ENCODE results near the gene ZNF879. TPM values are rescaled to one million over a fixed set of nuclear protein-coding genes. Genes with fewer than 3 reads are reported as not detected.
A peak's percentile ranks its signal among the peaks of the same experiment; 100 is the strongest.

ZNF879 gene
- 3.9 TPM for total RNA-seq
- long read RNA-seq, partial matches to known transcripts: 0 of 3 reads
- long read RNA-seq, other reads (novel, unspliced or antisense): 0 of 3 reads

DNA sequence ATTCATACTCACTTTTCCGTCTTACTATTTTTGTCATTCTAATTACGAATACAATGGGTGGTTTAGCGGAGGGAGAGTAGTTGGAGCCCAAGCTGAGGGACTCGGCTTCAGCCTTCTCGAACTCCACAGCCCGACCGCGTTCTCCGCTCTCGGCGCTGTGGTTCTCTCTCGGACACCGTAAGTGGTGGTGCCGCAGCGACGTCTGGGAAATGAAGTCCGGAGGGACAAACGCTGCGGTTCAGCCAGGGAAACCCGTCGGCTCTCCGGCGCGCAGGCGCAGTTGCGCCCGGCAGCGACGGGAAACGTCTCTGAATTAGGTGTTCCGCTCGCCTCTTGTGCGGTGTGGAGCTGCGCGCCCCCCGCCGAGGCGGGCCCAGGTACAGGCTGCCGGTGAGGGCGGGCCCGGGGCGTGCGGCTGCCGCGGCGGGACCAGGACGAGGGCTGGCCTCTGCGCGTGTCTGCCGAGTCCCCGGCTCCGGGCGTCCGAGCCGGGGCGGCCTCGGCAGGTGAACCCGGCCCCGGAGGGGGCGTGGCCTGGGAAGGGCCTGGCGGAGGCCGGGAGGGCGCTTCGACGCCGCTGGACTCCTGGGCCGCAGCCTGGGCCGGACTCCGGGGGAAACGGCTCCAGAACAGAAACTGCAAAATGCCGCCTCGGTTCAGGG, at the start of gene ZNF879:
TSS of gene ZNF879 (plus strand) at position 277 of the 662 bp plus-strand sequence. CDS start 1,201 bp downstream, outside the sequence.
- intact Hi-C loops (cut with DNase I): loop anchor here (1.0 to 5.0 kb wide), 4 partner anchors 37 to 396 kb away; partner anchors contain the start of genes CLK4, ZFP2, ZNF354C and ZNF454
- DNase-seq (ENCODE audit: low spot score): peak; percentile 95

DNA sequence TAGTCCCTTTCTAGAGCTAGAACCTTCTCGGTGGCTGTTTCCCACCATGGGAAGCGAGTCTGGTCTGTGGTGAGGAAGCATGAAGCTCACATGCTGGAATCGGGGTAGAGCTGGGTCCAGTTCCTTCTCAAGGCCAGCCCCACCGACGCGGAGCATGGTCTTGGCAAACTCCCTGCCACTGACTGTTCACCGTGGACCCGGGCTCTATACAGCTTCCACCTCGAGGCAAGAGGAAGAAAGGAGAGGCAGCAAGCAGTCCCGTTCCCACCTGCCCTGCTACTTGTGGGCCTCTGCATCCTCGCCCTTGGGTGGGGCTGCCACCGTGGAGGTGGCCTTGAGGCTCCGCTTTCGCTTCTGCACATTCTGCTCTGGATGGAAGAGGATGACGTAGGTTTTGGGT, 42.2 kb upstream of the ZNF879 start:
- intact Hi-C loops (cut with DNase I): no loop called here
- no peak for DNase-seq (ENCODE audit: low spot score)

DNA sequence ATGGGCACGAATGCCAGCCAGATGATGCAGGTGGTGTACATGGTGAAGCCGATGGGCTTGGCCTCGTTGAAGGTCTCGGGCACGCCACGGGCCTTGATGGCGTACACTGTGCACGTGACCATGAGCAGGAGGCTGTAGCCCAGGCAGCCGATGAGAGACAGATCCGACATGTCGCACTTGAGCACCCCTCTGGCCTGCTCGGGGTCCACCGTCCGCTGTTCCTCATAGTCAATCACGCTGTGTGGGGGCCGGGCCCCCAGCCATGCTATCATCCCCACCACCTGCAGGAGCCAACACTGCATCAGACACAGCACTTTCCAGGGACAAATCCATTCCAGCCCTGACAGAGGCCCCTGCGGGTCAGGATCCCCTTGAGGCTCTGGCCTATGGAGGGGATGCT, 40.7 kb upstream of the ZNF879 start:
- intact Hi-C loops (cut with DNase I): no loop called here

DNA sequence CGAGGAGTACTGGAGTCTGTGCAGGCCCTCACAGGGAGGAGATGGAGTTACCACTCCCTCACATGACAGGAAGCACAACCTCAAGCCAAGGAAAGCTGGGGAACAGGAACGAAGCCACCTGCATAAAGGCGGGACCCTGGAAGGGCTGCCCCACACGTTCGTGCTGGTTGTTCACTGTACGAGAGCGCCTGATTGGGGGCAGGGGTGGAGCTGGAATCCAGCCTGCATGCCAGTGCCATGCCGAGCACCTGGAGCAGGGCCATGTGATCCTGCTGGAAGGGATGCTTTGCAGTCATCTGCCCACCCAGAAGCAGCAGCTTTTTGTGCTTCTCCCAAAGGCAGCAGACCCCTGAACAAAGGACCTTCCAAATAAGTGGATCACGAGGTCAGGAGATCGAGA, 39.9 kb upstream of the ZNF879 start:
- intact Hi-C loops (cut with DNase I): no loop called here
- DNase-seq (ENCODE audit: low spot score): no peak

More for the DNA sequence above, 40.7 kb upstream of the ZNF879 start:
- DNase-seq (ENCODE audit: low spot score): no peak

DNA sequence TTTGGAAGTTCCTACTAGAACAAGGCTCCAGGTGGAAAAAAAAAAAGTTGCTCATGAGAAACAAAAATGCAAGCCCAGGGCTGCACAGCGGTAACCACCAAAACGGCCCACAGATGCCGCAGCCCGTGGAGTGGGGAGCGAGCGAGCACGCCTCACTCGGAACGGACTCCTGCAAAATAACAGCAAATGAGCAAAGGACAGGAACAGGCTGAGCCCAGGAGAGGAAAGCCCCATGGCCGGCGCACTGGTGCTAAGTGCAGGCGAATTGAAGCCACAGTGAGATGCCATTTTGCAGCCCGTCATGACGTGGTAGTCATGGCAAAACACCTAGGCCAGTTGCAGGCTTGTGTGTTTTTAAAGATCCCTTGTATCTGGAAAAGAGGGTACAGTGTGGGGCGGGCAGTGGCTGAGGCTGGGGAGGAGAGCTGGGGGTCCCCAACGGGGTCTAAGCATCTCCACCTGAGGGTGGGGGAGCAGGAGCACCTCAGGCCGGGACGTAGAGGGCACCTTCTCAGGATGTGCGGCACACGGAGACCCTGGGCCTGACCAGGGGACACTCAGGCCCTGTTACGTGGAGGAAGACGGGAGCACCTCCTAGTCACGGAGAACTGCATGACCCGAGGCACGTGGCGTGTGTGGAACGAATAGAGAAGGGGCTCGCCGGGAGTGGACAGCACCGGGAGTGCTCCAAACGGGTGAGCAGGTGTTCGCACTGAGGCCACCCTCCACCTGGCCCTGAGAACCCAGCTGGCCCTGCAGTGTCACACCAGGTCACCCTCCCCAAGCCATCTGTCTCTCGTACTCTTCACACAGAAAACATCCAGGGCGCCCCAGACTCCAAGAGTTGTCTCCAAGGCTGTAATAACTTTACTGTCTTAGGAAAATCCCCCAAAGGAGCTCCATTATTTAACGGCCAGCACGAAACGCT, 39.2 kb upstream of the ZNF879 start:
- intact Hi-C loops (cut with DNase I): no loop called here
- no peak for DNase-seq (ENCODE audit: low spot score)

DNA sequence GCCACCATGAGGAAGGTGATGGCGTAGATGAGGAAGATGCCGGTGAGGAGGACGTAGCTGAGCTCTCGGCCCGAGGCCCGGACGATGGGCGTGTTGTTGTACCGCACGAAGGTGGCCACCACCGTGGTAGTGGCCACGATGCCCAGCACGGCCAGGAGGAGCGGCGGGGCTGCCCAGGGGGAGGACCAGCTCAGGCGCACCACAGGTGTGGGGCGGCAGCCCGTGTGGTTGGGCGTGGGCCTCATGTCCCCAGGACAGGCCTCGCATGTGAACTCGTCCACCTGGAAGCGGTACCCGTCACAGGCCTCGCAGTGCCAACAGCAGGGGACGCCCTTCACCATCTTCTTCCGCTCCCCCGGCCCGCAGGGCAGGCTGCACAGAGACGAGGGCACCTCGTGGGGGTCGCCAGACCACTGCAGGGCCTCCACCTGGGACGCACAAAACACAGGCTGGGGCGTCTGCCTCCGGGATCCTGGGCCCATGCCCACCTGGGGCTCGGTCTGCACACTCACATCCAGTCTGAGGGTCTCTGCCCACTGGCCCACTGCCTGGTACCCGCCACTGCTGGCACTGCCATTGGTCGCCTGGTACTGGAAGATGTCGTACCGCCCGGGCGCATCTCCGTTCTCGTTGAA, 37.2 kb upstream of the ZNF879 start:
- intact Hi-C loops (cut with DNase I): no loop called here
- DNase-seq (ENCODE audit: low spot score): no peak

DNA sequence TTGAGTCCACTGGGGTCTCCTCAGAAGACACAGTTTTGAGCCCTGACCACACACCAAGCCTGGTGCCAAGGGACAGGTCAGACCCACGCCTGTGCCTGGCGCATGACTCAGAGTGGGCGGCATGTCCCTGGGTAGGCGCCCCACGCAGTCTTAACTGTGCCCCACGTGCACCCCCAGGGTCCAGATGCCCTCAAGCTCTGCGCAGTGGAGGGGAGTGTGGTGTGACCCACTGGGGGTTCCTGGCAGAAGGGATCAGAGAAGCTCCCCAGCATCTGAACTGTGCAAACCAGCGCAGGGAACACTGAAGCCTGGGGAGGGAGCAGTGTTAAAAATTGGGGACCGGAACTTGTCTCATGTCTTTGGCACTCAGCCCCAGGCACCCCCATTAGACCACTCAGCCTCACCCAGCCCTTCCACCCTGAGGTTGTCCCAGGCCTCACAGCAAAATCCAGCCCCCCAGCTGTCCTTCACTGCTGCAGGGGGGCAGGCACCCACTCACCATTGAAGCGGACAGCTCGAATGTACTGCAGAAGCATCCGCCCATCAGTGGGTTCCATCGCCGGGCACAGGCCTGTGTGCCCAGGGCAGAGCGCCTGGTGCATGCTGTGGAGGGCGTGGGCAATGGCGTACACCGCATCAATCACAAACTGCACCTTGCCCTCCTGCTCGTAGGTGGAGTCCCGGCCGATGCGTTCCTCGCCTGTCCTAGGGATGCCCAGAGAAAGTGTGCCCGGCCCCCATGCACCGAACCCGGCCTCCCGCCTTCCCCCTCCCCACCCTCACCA, 35.0 kb upstream of the ZNF879 start:
- intact Hi-C loops (cut with DNase I): no loop called here
- no peak for DNase-seq (ENCODE audit: low spot score)

DNA sequence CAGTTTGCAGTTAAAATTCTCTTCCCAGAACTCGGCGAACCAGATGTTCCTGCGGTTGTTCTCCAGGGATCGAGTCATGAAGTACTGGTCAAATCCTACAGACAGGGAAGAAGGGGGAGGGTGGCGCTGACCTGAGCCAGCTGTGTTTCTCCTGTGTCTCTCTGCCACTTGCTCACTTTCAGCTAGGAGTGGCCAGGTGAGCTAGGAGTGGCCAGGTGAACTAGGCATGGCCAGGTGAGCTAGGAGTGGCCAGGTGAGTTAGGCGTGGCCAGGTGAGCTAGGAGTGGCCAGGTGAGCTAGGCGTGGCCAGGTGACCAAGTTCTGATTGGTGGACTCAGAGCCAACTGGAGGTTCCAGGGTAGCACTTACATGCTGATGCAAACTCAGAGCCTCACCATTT, 34.3 kb upstream of the ZNF879 start:
- intact Hi-C loops (cut with DNase I): no loop called here

DNA sequence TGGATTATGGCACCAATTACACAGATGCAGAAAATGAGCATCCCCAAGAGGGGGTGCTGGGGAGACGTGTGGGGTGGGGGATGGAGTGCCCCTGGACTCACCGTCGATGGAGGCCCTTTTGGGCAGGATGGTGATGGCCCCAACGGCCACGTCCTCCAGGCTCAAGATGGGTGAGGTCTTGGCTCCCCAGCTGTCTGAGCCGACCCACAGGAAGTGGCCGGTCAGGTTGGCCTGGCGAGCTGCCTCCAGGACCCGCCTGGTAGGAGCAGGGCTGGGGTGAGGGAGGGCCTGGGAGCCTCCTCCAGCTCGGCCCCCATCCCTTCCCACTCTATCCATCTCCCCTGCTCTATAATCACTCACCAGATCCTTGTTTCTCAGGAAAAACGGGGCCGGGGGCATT, 33.1 kb upstream of the ZNF879 start:
- no peak for DNase-seq (ENCODE audit: low spot score)
- intact Hi-C loops (cut with DNase I): no loop called here

More for the DNA sequence above, 34.3 kb upstream of the ZNF879 start:
- DNase-seq (ENCODE audit: low spot score): no peak

DNA sequence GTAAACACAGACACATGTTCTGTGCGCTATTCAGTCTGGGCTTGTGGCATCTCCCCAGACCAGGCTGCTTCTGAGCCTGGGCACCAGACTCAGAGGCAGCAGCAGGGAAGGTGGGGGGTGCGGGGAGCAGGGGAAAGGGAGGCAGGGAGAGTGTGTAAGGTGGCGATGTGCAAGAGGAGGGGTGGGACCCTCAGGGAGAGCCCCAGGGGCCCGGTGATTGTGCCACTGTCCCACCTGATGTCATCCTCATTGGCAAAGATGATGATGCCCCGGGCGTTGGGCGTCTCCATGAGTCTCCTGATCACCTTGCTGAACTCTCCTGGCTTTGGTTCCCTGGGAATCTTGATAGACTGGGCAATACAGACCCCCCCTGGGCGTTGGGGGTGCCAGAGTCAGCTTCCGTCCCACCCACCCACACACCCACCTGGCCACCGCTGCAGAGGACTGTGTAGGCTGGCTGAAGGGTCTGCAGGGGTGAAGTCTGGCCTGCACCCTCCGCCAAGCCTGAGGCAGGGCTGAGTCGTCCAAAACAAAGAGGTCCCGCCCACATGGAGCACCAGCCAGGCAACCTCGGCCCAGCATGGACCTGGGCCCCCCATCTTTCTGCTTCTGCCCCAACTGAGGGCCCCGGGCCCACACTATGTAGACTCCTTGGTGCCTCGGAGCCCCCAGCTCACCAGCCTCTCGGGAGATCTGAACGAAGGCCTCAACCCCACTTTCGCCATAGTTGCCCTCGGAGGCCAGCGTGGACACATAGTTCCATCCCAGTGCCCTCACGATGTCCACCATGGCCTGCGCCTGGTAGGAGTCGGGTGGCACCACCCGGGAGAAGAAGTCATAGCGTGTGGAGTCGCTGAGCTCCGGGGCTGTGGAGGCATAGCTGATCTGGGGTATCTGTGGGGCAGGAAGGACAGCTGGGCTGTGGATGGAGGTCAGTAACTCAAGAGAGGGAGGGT, 32.1 kb upstream of the ZNF879 start:
- intact Hi-C loops (cut with DNase I): no loop called here

DNA sequence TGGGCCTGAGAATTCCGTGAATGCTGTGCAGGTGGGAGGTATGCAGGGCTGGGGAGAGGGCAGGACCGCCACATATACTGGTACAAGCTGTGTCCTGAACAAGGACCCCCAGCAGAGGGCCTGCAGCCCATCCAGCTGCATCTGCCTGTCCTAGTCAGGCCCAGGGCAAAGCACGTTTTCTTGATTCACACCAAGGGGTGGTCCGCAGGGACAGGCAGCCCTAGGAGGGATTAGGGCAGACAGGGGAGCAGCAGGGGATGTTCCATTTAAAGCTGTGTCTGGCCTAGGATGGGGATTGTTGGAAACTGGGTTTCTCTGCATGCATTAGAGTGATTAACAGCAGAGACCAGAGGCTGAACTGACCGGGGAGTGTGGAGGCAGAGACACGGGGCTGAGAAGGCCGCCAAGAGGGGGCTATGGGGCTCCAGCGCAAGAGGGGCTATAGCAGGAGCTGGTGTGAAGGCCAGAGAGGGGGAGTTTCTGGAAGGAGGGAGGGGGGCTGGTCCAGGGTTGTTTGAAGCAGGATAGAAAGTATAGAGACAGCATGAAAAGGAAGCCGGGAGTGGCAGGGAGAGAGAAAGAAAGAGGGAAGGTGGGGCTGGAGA, 31.2 kb upstream of the ZNF879 start:
- DNase-seq (ENCODE audit: low spot score): no peak
- intact Hi-C loops (cut with DNase I): no loop called here

More for the DNA sequence above, 32.1 kb upstream of the ZNF879 start:
- DNase-seq (ENCODE audit: low spot score): no peak

DNA sequence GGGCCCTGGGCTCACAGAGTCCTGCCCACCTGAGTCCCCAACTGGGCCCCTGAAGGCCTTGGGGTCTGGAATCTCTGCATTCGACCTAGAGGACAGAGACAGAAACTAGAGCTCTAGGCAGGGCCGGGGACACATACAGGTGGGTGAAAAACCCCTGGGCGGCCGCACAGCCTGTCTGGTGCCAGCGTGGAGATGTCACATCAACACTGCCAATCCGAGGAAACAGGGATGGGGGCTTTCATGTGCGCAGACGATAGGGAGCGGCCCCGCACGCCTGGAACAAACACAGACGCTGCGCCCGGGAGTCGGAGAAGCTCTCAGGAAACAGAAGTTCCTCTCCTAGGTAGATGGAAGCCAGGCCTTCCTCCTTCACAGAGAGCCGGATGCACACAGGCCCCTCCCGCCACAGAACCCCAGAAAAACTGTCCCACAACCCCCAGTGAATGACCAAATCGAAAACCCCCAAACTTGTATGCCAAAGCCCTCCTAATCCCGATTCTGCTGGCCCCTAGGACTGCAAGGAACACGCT, 30.3 kb upstream of the ZNF879 start:
- DNase-seq (ENCODE audit: low spot score): no peak
- intact Hi-C loops (cut with DNase I): no loop called here

DNA sequence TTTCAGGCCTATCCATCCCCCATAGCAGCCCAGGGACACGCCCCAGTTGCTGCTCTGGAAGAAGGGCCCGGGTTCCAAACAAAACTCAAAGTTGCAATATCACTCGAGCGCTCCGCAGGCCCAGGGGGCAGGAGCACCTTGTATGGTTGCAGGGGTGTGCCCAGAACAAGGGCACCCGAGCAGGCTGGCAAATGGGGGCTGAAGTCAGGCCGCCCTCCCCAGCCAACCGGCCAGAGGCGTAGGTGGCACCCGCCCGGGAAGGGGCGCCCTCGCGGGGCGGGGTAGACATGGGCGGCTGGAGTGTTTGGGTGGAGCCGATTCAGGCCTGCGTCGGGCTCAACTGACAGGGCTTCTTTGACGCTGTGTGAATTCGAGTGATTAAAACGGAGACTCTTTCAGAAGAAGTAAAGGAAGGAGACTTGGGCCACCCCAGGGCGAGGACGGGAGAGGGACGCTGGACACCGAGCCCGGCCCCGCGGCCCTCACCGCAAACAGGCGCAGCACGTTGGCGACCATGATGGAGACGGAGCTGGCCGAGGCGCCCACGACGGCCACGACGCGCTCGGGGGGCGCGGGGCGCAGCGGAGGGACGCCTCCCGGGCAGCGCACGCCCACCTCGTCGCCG, 29.5 kb upstream of the ZNF879 start:
- DNase-seq (ENCODE audit: low spot score): no peak
- intact Hi-C loops (cut with DNase I): no loop called here

DNA sequence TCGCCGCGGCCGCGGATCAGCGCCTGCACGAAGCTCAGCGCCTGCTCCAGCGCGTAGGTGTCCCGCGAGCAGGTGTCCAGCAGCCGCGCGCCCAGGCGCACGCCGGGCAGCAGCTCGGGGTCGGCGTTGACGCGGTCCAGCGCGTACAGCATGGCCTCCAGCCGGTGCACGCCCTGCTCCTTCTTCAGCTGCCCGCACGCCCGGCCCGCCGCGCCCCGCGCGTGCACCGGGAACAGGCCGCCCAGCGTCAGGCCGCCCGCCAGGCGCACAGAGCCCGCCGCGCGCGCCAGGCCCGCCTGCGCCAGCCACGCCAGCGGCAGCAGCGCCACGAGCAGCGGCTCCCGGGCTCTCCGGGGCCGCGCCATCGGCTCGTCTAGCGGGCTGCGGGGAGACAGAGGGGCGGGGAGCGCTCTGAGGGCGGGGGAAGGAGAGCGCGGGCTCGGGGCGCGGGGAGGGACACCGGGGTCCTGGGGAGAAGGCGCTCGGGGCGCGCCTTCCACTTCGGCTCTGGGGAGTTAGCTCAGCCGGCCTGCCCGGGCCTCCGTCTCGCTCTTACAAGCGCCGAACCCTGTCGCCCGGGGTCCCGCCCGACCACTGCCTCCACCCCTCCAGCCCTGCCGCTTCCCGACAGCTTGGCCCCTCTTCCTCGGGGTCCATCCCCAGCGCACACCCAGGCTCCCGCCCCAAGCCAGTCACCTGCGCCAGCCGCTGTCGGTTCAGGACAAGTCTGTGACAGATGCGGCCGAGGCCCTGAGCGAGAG, 28.8 kb upstream of the ZNF879 start, which contains the start of gene GRM6:
TSS of gene GRM6 (minus strand) at position 741 of the 761 bp plus-strand sequence. CDS start at position 365, 376 bp downstream.
- intact Hi-C loops (cut with DNase I): no loop called here
- DNase-seq (ENCODE audit: low spot score): no peak

DNA sequence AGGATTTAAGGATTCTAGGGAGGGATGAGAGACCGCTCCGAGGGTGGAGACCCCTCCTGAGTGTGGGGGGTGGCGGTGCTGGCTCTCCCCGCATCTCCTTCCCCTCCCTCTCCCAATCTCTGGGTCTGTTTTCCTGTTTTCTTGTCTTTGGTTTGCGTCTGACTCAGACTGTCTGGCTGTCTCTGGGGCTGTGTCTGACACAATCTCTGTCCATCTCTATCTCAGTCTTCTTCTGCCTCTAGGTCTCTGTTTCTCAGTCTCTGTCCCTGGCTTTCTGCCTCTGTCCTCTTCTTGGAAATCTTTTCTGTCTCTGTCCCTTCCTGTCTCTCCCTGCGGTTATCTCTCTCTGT, 28.3 kb upstream of the ZNF879 start:
- no peak for DNase-seq (ENCODE audit: low spot score)
- intact Hi-C loops (cut with DNase I): no loop called here

DNA sequence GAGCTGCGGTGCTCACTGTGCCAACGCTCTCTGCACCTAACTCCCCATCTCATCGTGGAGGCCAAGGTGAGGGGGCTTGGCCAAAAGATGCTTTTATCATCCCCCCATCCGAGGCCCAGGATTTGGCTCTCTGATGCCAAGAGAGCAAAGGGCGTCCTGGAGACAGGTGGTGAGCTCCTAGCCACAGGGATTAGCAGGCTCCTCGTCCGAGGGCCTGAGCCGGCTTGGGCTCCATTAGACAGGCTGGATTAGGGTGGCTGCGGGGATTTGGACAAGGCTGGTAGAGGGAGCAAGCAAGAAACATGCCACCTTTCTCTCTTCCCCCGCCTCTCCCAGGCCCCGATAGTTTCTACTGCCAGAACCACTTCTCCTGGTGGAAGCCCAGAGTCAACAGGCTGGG, 27.4 kb upstream of the ZNF879 start:
- DNase-seq (ENCODE audit: low spot score): no peak
- intact Hi-C loops (cut with DNase I): no loop called here

Data from cardiac septum (tissue), 1 donor.